ENCODE data around the gene HNRNPR. TPM values are rescaled to one million over a fixed set of nuclear protein-coding genes. Genes with fewer than 3 reads are reported as not detected.

HNRNPR gene
- total and polyA plus RNA-seq, 9 of the 15 experiments (the other 6 are each of a cell fraction or from before 2014, with no cell fraction given): 80.9 to 372 (median 301) TPM

GRCh38 chr1:23370330-23370708, 26.2 kb upstream of the HNRNPR start:
- H3K9me1 ChIP-seq (ENCODE audit: control insufficient read depth, insufficient read depth, low read length): no peaks in the 10 kb centered on the region
- TF ChIP-seq FOXA3 (CRISPR knock-in tag; conservative IDR thresholded peaks at IDR 0.05 in 1 of 2, IDR thresholded peaks at IDR 0.05 in 1 of 2) (0 out of 4 replicates have a peak, but pooled peaks of 1 of the 2 experiments have one; percentile 38), ZNF639 (CRISPR knock-in tag; conservative IDR thresholded peaks at IDR 0.05 in 1 of 2, IDR thresholded peaks at IDR 0.05 in 1 of 2) (0 out of 4 replicates have a peak, but pooled peaks of 1 of the 2 experiments have one; percentile 18), SIN3A (IDR thresholded peaks at IDR 0.05; ENCODE audit: borderline replicate concordance in 2 of 2, control insufficient read depth in 1 of 2, low read depth in 2 of 2, low read length in 2 of 2) (0 out of 4 replicates have a peak, but pooled peaks of 1 of the 2 experiments have one; percentile 11), CHD1 (IDR thresholded peaks at IDR 0.05; ENCODE audit: low read length) (peak; percentile 61), HDAC2 (IDR thresholded peaks at IDR 0.05) (no peak), MXD1 (CRISPR knock-in tag; IDR thresholded peaks at IDR 0.05; ENCODE audit: borderline replicate concordance, poor library complexity, severe bottlenecking) (no peak), YY1 (IDR thresholded peaks at IDR 0.05; ENCODE audit: borderline replicate concordance in 1 of 3, control insufficient read depth in 1 of 3, extremely low read depth in 1 of 3, insufficient read depth in 3 of 3, insufficient read length in 1 of 3, insufficient replicate concordance in 2 of 3, low read depth in 1 of 3, low read length in 2 of 3) (peak in 1 of 3 experiments; percentile 2), CTCF (IDR thresholded peaks at IDR 0.05 in 2 of 3, conservative IDR thresholded peaks at IDR 0.05 in 1 of 3; ENCODE audit: insufficient read depth in 2 of 3, low read depth in 1 of 3, low read length in 3 of 3) (0 out of 6 replicates have a peak, but pooled peaks of 1 of the 3 experiments have one; percentile 8)
- no peaks in the 10 kb centered on the region for H3K9me3 ChIP-seq (replicated peaks; ENCODE audit: control insufficient read depth, insufficient read depth, low read depth, low read length)
- DNase-seq (ENCODE audit: extremely low read depth in 1 of 4, low spot score in 3 of 4) (no peak), FAIRE-seq (no peak), ATAC-seq (no peak)
- peak overlapping the region; percentile 98 for H3K4me2 ChIP-seq (ENCODE audit: insufficient read depth, low read length)
- peak overlapping the region; percentile 56 for H2AFZ ChIP-seq (ENCODE audit: low read depth, low read length)
- BruUV-seq (replicated peaks): no TSS peak
- H3K4me3 ChIP-seq: peak overlapping the region; percentile 58
- ChIA-PET POLR2A (interaction anchor here (0.6 to 1.7 kb wide), 11 partner anchors 8 to 189 kb away, joined by 3 to 8 read pairs (median 4); partner anchors contain the start of genes HNRNPR and ID3), CTCF (ENCODE audit: low intra/inter-chr PET ratio) (interaction anchor here (1.0 kb wide), 1 partner anchor 12 kb away, joined by 3 read pairs; no protein-coding TSS in a partner anchor)
- H3K4me1 ChIP-seq (replicated peaks in 1 of 2; ENCODE audit: control insufficient read depth in 2 of 2, insufficient read depth in 2 of 2, low read length in 2 of 2): peaks cover 23 to 36% of the 10 kb centered on the region in 2 experiments
- H3K9ac ChIP-seq (ENCODE audit: insufficient read depth in 1 of 2, low read depth in 2 of 2, low read length in 2 of 2): peak overlapping the region; percentile 75 to 99; a peak in 3 of 4 replicates
- intact Hi-C loops (cut with micrococcal nuclease) (no loop called here), in situ Hi-C loops (cut with MboI) (no loop called here)
- 22% methylated on average over 5 of the region's 5 CpGs for WGBS (ENCODE audit: insufficient coverage, low coverage, missing lambda C conversion rate)
- no peaks in the 10 kb centered on the region for H4K20me1 ChIP-seq (replicated peaks; ENCODE audit: control insufficient read depth, insufficient read depth, low read length)
- H3K79me2 ChIP-seq (ENCODE audit: control insufficient read depth, insufficient read depth, low read length): peaks cover 54% of the 10 kb centered on the region
- H3K27me3 ChIP-seq (ENCODE audit: control insufficient read depth in 2 of 2, insufficient read depth in 2 of 2, low read length in 2 of 2): no peaks in the 10 kb centered on the region
- H3K36me3 ChIP-seq (ENCODE audit: control insufficient read depth, insufficient read depth, low read length): peaks cover 21% of the 10 kb centered on the region
- H3K27ac ChIP-seq (ENCODE audit: extremely low read depth, low read depth, low read length): peak overlapping the region; percentile 97

Data from K562 (cell line).